HUES64 (cell line): ENCODE results near the gene LAMP1.
A peak's percentile ranks its signal among the peaks of the same experiment; 100 is the strongest.
"Not testable (repeated sequence)": the region's sequence is repeated elsewhere in the genome, so short reads cannot be mapped to it uniquely, and the experiment has no call there.

Experiments
- H3K27ac ChIP-seq: 2 replicates; pipeline ENCODE4 v1.7.0; 2013; ENCODE audit warnings: low read depth, low read length, inconsistent platforms
- H3K27me3 ChIP-seq: 2 replicates; pipeline ENCODE4 v1.6.1; 2013; ENCODE audit warnings: mild to moderate bottlenecking, low read length; ENCODE audit not compliant: insufficient read depth
- H3K36me3 ChIP-seq: 2 replicates; pipeline ENCODE4 v1.6.1; 2013; ENCODE audit warnings: mild to moderate bottlenecking, low read length; ENCODE audit not compliant: insufficient read depth
- H3K4me1 ChIP-seq: 2 replicates; pipeline ENCODE4 v1.6.1; 2013; ENCODE audit warnings: mild to moderate bottlenecking, low read length, moderate library complexity; ENCODE audit not compliant: insufficient read depth
- H3K4me3 ChIP-seq: 2 replicates; pipeline ENCODE4 v1.5.1; 2013; ENCODE audit warnings: mild to moderate bottlenecking, low read length, moderate library complexity
- H3K9ac ChIP-seq: 2 replicates; pipeline ENCODE4 v1.6.1; 2013; ENCODE audit warnings: mild to moderate bottlenecking, low read depth, low read length
- H3K9me3 ChIP-seq: 2 replicates; pipeline ENCODE4 v1.6.1; 2013; ENCODE audit warnings: low read depth, low read length; ENCODE audit not compliant: insufficient read depth
- WGBS: fragments of 150-250, 120-280 bp; methylation state at CpG from one replicate; pipeline ENCODE4 v1.1.7; 2013; ENCODE audit warnings: missing lambda C conversion rate; 5-methylcytosine and 5-hydroxymethylcytosine counted together

Gene LAMP1

DNA sequence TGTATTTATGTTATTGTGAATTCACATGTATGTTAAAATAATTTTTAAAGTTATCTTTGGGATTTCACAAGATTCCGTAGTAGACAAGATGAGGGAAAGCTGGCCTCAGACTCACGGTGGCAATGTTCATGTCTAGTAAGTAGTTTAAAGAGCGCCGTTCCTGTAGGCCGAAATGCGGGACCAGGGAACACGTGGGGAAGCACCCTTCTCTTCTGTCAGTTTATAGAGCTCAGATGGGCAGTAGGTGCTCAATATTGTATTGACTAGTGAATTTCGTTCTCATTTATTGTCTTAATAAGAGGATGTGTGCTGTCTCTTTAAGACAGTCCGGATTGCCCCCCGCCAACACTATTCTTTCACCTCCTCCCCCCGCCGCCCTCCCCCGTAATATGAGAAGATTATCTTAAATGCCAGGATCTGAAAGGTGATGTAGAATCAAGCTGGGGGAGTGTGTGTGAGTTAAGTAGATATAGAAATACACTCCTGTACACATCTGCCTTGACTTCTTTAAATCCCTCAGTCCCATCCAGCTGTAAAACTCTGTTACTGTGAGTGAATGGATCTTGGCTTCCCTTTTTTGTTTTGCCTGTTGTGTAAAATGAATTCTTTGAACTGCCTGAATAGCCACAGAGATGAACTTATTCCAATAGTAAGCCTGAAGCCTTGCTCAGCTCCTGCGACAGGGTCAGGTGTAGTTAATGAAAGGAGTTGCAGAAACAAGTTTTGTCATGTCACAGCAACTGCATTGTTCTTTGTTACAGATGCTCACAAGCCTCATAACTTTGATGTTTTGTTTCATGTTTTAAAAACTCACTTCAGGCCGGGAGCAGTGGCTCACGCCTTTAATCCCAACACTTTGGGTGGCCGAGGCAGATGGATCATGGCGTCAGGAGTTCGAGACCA, 1.3 kb downstream of the LAMP1 start:
- no peak overlapping the region for H3K27ac ChIP-seq

DNA sequence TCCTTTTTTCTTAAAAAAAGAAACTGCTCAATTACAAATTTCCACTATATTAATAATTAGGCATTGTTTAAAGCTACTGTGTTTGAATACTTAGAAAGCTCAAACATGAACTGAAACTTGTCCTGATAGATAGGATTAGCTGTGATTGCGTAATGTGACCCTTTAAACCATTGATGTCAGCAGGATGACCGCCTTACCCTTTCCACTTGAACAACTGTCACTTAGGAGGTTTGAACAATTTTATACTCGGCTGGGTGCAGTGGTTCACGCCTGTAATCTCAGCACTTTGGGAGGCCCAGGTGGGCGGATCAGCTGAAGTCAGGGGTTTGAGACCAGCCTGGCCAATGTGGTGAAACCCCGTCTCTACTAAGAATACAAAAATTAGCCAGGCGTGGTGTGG, 2.9 kb downstream of the LAMP1 start:
- Histone ChIP-seq H3K36me3 (peaks cover 5% of the 10 kb centered on the region; the same call in 1 of the 2 replicates), H3K9ac (no peak overlapping the region), H3K4me3 (no peak overlapping the region), H3K27me3 (no peaks in the 10 kb centered on the region), H3K9me3 (no peaks in the 10 kb centered on the region), H3K27ac (no peak overlapping the region), H3K4me1 (no peaks in the 10 kb centered on the region)
- 93% methylated on average over 7 of the region's 7 CpGs for WGBS

More for the DNA sequence above, 1.3 kb downstream of the LAMP1 start:
- Histone ChIP-seq H3K27me3 (peaks cover 1% of the 10 kb centered on the region; the same call in 1 of the 2 replicates), H3K9ac (peak overlapping the region; percentile 92), H3K4me3 (peak overlapping the region; percentile 98), H3K4me1 (no peaks in the 10 kb centered on the region), H3K36me3 (peaks cover 5% of the 10 kb centered on the region; the same call in 1 of the 2 replicates), H3K9me3 (no peaks in the 10 kb centered on the region)
- 51% methylated on average over 13 of the region's 19 CpGs for WGBS

DNA sequence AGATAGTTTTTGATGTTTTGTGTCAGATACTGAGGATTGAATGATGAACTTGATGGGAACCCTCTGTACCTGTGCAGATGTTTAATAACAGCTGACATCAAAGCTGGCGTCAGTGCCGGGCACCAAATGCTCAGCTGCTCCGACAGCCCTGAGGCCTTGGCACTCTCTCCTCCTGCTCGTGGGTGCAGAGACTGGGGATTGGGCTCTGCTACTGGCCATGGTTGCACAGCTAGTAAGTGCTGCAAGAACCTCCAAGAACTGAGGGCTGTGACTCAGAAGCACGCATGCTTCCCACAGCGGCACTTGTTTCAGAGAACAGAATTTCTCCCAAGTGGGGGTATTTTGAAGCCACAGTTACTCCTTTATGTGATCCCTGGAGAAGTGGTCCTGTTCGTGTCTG, 5.9 kb downstream of the LAMP1 start:
- no peaks in the 10 kb centered on the region for H3K9me3 ChIP-seq
- H3K36me3 ChIP-seq, result peaks cover 8% of the 10 kb centered on the region; the same call in 1 of the 2 replicates
- no peaks in the 10 kb centered on the region for H3K27me3 ChIP-seq
- H3K4me1 ChIP-seq, result no peaks in the 10 kb centered on the region
- 94% methylated on average over 7 of the region's 7 CpGs for WGBS
- H3K9ac ChIP-seq, result no peak overlapping the region
- no peak overlapping the region for H3K4me3 ChIP-seq
- no peak overlapping the region for H3K27ac ChIP-seq

- no peaks in the 10 kb centered on the region for H3K27me3 ChIP-seq
- peaks cover 9% of the 10 kb centered on the region for H3K36me3 ChIP-seq
- WGBS, result 93% methylated on average over 7 of the region's 7 CpGs
- no peaks in the 10 kb centered on the region for H3K9me3 ChIP-seq
- H3K27ac ChIP-seq, result no peak overlapping the region
- no peak overlapping the region for H3K4me3 ChIP-seq
- no peaks in the 10 kb centered on the region for H3K4me1 ChIP-seq
- no peak overlapping the region for H3K9ac ChIP-seq
Observed at GRCh38 chr13:113304121-113304520, 7.1 kb downstream of the LAMP1 start.

DNA sequence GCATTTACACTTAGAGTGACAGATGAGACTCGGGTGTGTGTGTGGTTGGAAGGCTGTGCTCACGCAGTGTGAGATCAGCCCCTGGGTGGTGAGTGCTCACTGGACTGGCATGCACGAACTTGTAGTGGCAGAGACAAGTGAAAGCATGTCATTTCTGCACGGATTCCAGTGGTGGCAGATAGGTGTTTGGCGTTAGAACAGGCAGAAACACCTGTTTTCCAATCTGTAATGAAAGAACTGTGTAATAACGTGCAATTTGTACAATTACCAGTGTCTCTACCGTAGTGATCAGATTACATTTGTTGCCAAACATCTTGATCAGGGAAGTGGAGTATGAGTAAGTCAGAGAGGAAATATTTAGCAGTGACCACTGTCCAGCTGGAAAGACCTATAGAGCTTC, 8.2 kb downstream of the LAMP1 start:
- Histone ChIP-seq H3K9ac (no peak overlapping the region), H3K36me3 (peaks cover 15% of the 10 kb centered on the region), H3K4me1 (no peaks in the 10 kb centered on the region), H3K27me3 (no peaks in the 10 kb centered on the region), H3K9me3 (no peaks in the 10 kb centered on the region), H3K27ac (no peak overlapping the region), H3K4me3 (no peak overlapping the region)
- 80% methylated on average over 7 of the region's 7 CpGs for WGBS

GRCh38 chr13:113307491-113307890, 10.5 kb downstream of the LAMP1 start:
- H3K9ac ChIP-seq, result no peak overlapping the region
- H3K4me1 ChIP-seq, result no peaks in the 10 kb centered on the region
- no peak overlapping the region for H3K4me3 ChIP-seq
- peaks cover 34% of the 10 kb centered on the region for H3K36me3 ChIP-seq
- no peaks in the 10 kb centered on the region for H3K27me3 ChIP-seq
- no peak overlapping the region for H3K27ac ChIP-seq
- no peaks in the 10 kb centered on the region for H3K9me3 ChIP-seq

- H3K27ac ChIP-seq, result no peak overlapping the region
- peaks cover 40% of the 10 kb centered on the region for H3K36me3 ChIP-seq
- H3K4me3 ChIP-seq, result no peak overlapping the region
- no peaks in the 10 kb centered on the region for H3K27me3 ChIP-seq
- H3K9me3 ChIP-seq, result no peaks in the 10 kb centered on the region
- WGBS, result 95% methylated on average over 6 of the region's 6 CpGs
- no peaks in the 10 kb centered on the region for H3K4me1 ChIP-seq
- H3K9ac ChIP-seq, result no peak overlapping the region
Observed at GRCh38 chr13:113309473-113309872, 12.4 kb downstream of the LAMP1 start.

- WGBS, result 95% methylated on average over 20 of the region's 20 CpGs
- H3K4me3 ChIP-seq, result not testable (repeated sequence)
Observed at GRCh38 chr13:113314112-113314511, 17.1 kb downstream of the LAMP1 start.

DNA sequence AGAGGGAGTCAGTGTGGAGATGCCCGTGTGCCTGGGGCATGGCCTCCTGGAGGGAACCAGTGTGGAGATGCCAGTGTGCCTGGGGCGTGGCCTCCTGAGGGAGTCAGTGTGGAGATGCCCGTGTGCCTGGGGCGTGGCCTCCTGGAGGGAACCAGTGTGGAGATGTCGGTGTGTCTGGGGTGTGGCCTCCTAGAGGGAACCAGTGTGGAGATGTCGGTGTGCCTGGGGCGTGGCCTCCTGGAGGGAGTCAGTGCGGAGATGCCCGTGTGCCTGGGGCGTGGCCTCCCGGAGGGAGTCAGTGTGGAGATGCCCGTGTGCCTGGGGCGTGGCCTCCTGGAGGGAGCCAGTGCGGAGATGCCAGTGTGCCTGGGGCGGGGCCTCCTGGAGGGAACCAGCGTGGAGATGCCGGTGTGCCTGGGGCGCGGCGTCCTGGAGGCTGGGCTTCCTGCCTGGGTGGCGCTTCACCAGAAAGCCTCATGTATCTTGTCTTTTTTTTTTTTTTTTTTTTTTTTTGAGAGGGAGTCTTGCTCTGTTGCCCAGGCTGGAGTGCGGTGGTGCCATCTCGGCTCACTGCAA, 17.9 kb downstream of the LAMP1 start:
- not testable (repeated sequence) for H3K4me3 ChIP-seq, H3K27me3 ChIP-seq, H3K9ac ChIP-seq, H3K27ac ChIP-seq, H3K9me3 ChIP-seq, H3K4me1 ChIP-seq
- H3K36me3 ChIP-seq, result peaks cover 40% of the 10 kb centered on the region
- 92% methylated on average over 23 of the region's 23 CpGs for WGBS

More at GRCh38 chr13:113314112-113314511, 17.1 kb downstream of the LAMP1 start:
- not testable (repeated sequence) for H3K27ac ChIP-seq, H3K9me3 ChIP-seq, H3K4me1 ChIP-seq, H3K27me3 ChIP-seq, H3K9ac ChIP-seq
- peaks cover 39% of the 10 kb centered on the region for H3K36me3 ChIP-seq

DNA sequence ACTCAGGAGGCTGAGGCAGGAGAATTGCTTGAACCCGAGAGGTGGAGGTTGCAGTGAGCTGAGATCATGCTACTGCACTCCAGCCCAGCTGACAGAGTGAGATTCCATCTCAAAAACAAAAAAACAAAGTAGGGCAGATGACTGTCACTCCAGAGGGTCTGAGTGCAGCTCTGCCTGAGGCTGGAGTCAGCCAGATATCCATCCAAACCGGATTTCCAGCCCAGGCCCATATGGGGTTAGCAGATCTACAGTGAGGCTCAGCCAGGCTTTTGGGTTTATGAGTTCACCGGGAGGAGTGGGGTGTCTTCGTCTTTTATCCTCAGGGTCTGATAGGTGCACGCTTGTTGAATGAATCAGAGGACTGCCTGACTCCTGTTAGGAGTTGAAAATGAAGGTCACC, 19.0 kb downstream of the LAMP1 start:
- no peak overlapping the region for H3K9ac ChIP-seq
- no peaks in the 10 kb centered on the region for H3K27me3 ChIP-seq
- H3K4me1 ChIP-seq, result no peaks in the 10 kb centered on the region
- no peak overlapping the region for H3K27ac ChIP-seq
- H3K9me3 ChIP-seq, result no peaks in the 10 kb centered on the region
- WGBS, result 97% methylated on average over 5 of the region's 5 CpGs
- peaks cover 43% of the 10 kb centered on the region for H3K36me3 ChIP-seq
- H3K4me3 ChIP-seq, result no peak overlapping the region

DNA sequence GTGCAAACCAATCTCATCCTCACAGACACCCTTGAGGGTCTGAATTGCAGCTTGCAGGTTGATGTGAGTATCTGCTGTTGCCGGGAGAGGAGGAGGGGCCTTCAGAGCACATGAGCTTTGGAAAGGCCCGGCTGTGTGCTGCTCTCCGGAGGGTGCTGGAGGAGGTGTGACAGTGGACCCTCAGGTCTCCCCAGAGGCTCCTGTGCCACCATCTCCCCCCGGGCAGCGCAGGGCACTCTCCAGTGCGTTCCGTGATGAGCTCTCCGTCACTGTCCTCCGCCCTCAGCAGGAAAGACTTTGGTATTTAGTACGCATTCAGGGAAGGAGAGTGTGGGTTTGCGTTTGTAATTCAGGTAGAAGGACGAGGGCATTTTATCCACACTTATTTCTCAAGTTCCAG, 20.0 kb downstream of the LAMP1 start:
- Histone ChIP-seq H3K4me3 (no peak overlapping the region), H3K27me3 (no peaks in the 10 kb centered on the region), H3K4me1 (no peaks in the 10 kb centered on the region), H3K27ac (no peak overlapping the region), H3K9me3 (no peaks in the 10 kb centered on the region), H3K9ac (no peak overlapping the region), H3K36me3 (peaks cover 43% of the 10 kb centered on the region)
- 95% methylated on average over 12 of the region's 12 CpGs for WGBS
